WTC11 (cell line): Measurements from ENCODE around the gene ABCA3. TPM values are rescaled to one million over a fixed set of nuclear protein-coding genes. Genes with fewer than 3 reads are reported as not detected.

Experiments used
- ATAC-seq: fragments of 200-7000 bp; cut with Tn5 transposase; 2 replicates; pipeline ENCODE4 v1.10.0; 2021; ENCODE audit warnings: mild to moderate bottlenecking, moderate library complexity
- CTCF ChIA-PET: fragments of 300-600 bp; sonication (Branson Sonifier 250); formaldehyde crosslinking; loops from one replicate; lab custom pipeline; 2021; ENCODE audit warnings: antibody characterized with exemption; lab: Charles Lee
- POLR2A ChIA-PET: fragments of 350-600 bp; sonication (Branson Sonifier 250); formaldehyde crosslinking; loops from one replicate; lab custom pipeline; 2021; ENCODE audit warnings: antibody characterized with exemption; lab: Charles Lee
- DNase-seq: peaks from one replicate; pipeline ENCODE4 v3.0.0; 2021; ENCODE audit warnings: low spot score
- H3K27ac Mint-ChIP-seq: 2 replicates; pipeline ENCODE4 v1.8.0; 2021; ENCODE audit warnings: mixed read lengths
- H3K27me3 Mint-ChIP-seq: 2 replicates; pipeline ENCODE4 v1.8.0; 2021; ENCODE audit warnings: low read depth, mild to moderate bottlenecking, moderate library complexity, mixed read lengths
- H3K36me3 Mint-ChIP-seq: 2 replicates; pipeline ENCODE4 v1.8.0; 2021; ENCODE audit warnings: mixed read lengths
- H3K4me1 Mint-ChIP-seq: 2 replicates; pipeline ENCODE4 v1.8.0; 2022; ENCODE audit warnings: mixed read lengths
- H3K4me3 Mint-ChIP-seq: 2 replicates; pipeline ENCODE4 v1.8.0; 2021; ENCODE audit warnings: mild to moderate bottlenecking, moderate library complexity, mixed read lengths
- H3K9me3 Mint-ChIP-seq: 2 replicates; pipeline ENCODE4 v1.8.0; 2021; ENCODE audit warnings: mixed read lengths
- EMX1 ChIP-seq: fragments of 250-450 bp; sonication (Bioruptor Pico); IDR thresholded peaks from 2 replicates; pipeline ENCODE4 v1.8.0; 2021; ENCODE audit warnings: mild to moderate bottlenecking
- JAZF1 ChIP-seq: fragments of 250-450 bp; sonication (Bioruptor Pico); IDR thresholded peaks from 2 replicates; pipeline ENCODE4 v1.9.0; 2021; ENCODE audit warnings: moderate library complexity, mild to moderate bottlenecking, inconsistent platforms
- JUN ChIP-seq: sonication (generic); formaldehyde crosslinking; IDR thresholded peaks from 2 replicates; pipeline ENCODE4 v1.8.0; 2023; ENCODE audit warnings: mild to moderate bottlenecking, missing genetic modification reagents
- NR1H2 ChIP-seq: sonication (generic); formaldehyde crosslinking; IDR thresholded peaks from 2 replicates; pipeline ENCODE4 v1.9.0; 2021; ENCODE audit warnings: mild to moderate bottlenecking, moderate library complexity, missing genetic modification reagents
- SMAD4 ChIP-seq: sonication (generic); formaldehyde crosslinking; IDR thresholded peaks from 2 replicates; pipeline ENCODE4 v1.8.0; 2022; ENCODE audit warnings: mild to moderate bottlenecking, missing genetic modification reagents
- ZNF121 ChIP-seq: sonication (generic); formaldehyde crosslinking; IDR thresholded peaks from 2 replicates; pipeline ENCODE4 v1.8.0; 2023; ENCODE audit warnings: missing genetic modification reagents
- total RNA-seq: library from RNA; stranded (reverse); gene quantifications from 3 replicates; pipeline ENCODE4 v1.2.3, GENCODE V29; 2021
- TF ChIP-seq, protein P1 (sequence below): sonication (generic); formaldehyde crosslinking; conservative IDR thresholded peaks from 2 replicates; pipeline ENCODE4 v1.8.1; 2023; ENCODE audit warnings: mild to moderate bottlenecking, low read depth, missing genetic modification reagents, moderate library complexity
- TF ChIP-seq, protein P2 (sequence below): fragments of 250-450 bp; sonication (Bioruptor Pico); IDR thresholded peaks from 2 replicates; pipeline ENCODE4 v1.9.0; 2021; ENCODE audit warnings: moderate library complexity, mild to moderate bottlenecking, inconsistent platforms, borderline replicate concordance
- TF ChIP-seq, protein P3 (sequence below): sonication (generic); formaldehyde crosslinking; IDR thresholded peaks from 2 replicates; pipeline ENCODE4 v1.8.0; 2023; ENCODE audit warnings: missing genetic modification reagents, mild to moderate bottlenecking, borderline replicate concordance
- TF ChIP-seq, protein P4 (sequence below): sonication (generic); formaldehyde crosslinking; IDR thresholded peaks from 2 replicates; pipeline ENCODE4 v1.8.0; 2023; ENCODE audit warnings: mild to moderate bottlenecking, missing genetic modification reagents
- TF ChIP-seq, protein P5 (sequence below): sonication (generic); formaldehyde crosslinking; IDR thresholded peaks from 2 replicates; pipeline ENCODE4 v1.8.1; 2023; ENCODE audit warnings: mild to moderate bottlenecking, missing genetic modification reagents, moderate library complexity
- TF ChIP-seq, protein P6 (sequence below): sonication (generic); formaldehyde crosslinking; IDR thresholded peaks from 2 replicates; pipeline ENCODE4 v1.8.0; 2022; ENCODE audit warnings: mild to moderate bottlenecking, missing genetic modification reagents
- TF ChIP-seq, protein P7 (sequence below): sonication (generic); formaldehyde crosslinking; IDR thresholded peaks from 2 replicates; pipeline ENCODE4 v1.8.1; 2023; ENCODE audit warnings: mild to moderate bottlenecking, missing genetic modification reagents, borderline replicate concordance
- TF ChIP-seq, protein P8 (sequence below): sonication (generic); formaldehyde crosslinking; IDR thresholded peaks from 2 replicates; pipeline ENCODE4 v1.8.0; 2022; ENCODE audit warnings: mild to moderate bottlenecking, missing genetic modification reagents

The ABCA3 gene
- total RNA-seq, 1 experiment from 2014 or later: 12.1 TPM

DNA sequence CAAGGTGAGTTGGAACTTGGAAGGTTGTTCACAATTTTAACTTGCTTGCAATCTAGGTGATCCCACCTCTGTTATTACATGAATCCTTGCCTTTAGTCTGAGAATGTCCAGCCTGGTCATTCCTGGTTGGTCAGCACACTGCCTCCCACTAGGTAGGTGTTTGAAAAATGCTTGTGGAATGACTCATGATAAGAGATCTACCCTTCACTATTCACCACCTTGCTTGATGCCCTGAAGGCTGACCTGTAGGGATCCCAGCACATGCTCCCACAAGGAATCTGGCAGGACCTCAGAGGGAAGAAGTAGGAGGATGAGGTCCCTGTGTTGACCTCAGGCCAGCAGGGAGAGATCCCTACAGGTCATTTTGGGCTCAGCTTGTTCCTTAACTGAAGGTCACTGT is 30.2 kb upstream of the ABCA3 start (continued):
- TF ChIP-seq, protein P1, sequence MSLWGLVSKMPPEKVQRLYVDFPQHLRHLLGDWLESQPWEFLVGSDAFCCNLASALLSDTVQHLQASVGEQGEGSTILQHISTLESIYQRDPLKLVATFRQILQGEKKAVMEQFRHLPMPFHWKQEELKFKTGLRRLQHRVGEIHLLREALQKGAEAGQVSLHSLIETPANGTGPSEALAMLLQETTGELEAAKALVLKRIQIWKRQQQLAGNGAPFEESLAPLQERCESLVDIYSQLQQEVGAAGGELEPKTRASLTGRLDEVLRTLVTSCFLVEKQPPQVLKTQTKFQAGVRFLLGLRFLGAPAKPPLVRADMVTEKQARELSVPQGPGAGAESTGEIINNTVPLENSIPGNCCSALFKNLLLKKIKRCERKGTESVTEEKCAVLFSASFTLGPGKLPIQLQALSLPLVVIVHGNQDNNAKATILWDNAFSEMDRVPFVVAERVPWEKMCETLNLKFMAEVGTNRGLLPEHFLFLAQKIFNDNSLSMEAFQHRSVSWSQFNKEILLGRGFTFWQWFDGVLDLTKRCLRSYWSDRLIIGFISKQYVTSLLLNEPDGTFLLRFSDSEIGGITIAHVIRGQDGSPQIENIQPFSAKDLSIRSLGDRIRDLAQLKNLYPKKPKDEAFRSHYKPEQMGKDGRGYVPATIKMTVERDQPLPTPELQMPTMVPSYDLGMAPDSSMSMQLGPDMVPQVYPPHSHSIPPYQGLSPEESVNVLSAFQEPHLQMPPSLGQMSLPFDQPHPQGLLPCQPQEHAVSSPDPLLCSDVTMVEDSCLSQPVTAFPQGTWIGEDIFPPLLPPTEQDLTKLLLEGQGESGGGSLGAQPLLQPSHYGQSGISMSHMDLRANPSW (CRISPR knock-in tag): no peak
- TF ChIP-seq ZNF121 (CRISPR knock-in tag) (no peak), EMX1 (no peak), NR1H2 (CRISPR knock-in tag) (no peak), JAZF1 (CRISPR knock-in tag) (no peak)
- TF ChIP-seq, protein P2, sequence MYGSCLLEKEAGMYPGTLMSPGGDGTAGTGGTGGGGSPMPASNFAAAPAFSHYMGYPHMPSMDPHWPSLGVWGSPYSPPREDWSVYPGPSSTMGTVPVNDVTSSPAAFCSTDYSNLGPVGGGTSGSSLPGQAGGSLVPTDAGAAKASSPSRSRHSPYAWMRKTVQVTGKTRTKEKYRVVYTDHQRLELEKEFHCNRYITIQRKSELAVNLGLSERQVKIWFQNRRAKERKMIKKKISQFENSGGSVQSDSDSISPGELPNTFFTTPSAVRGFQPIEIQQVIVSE (CRISPR knock-in tag): no peak
- TF ChIP-seq, protein P3, sequence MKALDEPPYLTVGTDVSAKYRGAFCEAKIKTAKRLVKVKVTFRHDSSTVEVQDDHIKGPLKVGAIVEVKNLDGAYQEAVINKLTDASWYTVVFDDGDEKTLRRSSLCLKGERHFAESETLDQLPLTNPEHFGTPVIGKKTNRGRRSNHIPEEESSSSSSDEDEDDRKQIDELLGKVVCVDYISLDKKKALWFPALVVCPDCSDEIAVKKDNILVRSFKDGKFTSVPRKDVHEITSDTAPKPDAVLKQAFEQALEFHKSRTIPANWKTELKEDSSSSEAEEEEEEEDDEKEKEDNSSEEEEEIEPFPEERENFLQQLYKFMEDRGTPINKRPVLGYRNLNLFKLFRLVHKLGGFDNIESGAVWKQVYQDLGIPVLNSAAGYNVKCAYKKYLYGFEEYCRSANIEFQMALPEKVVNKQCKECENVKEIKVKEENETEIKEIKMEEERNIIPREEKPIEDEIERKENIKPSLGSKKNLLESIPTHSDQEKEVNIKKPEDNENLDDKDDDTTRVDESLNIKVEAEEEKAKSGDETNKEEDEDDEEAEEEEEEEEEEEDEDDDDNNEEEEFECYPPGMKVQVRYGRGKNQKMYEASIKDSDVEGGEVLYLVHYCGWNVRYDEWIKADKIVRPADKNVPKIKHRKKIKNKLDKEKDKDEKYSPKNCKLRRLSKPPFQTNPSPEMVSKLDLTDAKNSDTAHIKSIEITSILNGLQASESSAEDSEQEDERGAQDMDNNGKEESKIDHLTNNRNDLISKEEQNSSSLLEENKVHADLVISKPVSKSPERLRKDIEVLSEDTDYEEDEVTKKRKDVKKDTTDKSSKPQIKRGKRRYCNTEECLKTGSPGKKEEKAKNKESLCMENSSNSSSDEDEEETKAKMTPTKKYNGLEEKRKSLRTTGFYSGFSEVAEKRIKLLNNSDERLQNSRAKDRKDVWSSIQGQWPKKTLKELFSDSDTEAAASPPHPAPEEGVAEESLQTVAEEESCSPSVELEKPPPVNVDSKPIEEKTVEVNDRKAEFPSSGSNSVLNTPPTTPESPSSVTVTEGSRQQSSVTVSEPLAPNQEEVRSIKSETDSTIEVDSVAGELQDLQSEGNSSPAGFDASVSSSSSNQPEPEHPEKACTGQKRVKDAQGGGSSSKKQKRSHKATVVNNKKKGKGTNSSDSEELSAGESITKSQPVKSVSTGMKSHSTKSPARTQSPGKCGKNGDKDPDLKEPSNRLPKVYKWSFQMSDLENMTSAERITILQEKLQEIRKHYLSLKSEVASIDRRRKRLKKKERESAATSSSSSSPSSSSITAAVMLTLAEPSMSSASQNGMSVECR (CRISPR knock-in tag): no peak
- TF ChIP-seq, protein P4, sequence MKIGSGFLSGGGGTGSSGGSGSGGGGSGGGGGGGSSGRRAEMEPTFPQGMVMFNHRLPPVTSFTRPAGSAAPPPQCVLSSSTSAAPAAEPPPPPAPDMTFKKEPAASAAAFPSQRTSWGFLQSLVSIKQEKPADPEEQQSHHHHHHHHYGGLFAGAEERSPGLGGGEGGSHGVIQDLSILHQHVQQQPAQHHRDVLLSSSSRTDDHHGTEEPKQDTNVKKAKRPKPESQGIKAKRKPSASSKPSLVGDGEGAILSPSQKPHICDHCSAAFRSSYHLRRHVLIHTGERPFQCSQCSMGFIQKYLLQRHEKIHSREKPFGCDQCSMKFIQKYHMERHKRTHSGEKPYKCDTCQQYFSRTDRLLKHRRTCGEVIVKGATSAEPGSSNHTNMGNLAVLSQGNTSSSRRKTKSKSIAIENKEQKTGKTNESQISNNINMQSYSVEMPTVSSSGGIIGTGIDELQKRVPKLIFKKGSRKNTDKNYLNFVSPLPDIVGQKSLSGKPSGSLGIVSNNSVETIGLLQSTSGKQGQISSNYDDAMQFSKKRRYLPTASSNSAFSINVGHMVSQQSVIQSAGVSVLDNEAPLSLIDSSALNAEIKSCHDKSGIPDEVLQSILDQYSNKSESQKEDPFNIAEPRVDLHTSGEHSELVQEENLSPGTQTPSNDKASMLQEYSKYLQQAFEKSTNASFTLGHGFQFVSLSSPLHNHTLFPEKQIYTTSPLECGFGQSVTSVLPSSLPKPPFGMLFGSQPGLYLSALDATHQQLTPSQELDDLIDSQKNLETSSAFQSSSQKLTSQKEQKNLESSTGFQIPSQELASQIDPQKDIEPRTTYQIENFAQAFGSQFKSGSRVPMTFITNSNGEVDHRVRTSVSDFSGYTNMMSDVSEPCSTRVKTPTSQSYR (CRISPR knock-in tag): no peak
- TF ChIP-seq, protein P5, sequence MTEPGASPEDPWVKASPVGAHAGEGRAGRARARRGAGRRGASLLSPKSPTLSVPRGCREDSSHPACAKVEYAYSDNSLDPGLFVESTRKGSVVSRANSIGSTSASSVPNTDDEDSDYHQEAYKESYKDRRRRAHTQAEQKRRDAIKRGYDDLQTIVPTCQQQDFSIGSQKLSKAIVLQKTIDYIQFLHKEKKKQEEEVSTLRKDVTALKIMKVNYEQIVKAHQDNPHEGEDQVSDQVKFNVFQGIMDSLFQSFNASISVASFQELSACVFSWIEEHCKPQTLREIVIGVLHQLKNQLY (CRISPR knock-in tag): no peak

DNA sequence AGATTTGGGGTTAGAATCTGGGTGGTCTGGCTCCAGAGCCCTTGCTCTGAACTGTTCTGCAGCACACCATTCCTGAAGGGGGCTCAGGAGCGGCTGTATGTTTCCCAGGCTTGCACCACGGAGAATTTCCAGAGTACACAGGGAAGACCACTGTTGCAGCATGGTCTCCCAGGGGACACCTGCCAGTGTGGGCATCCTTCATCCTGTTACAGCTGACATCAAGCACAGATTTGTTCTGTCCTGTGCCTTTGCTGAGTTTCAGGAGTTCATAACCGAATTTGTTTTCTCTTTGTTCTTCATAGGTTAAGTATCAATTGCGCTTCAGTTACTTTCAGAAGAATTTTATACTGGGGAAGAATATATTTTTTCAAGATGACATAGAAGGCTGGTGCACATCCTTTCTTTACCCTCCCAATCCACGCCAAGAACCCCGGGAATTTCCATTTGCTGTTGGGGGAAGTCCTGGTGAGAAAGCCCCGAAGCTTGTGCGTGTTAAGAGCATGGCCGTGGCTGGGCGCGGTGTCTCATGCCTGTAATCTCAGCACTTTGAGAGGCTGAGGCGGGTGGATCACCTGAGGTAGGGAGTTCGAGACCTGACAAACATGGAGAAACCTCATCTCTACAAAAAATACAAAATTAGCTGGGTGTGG is 26.3 kb upstream of the ABCA3 start:
- Mint-ChIP-seq H3K36me3 (no peaks in the 10 kb centered on the region), H3K27me3 (peaks cover 10% of the 10 kb centered on the region), H3K27ac (no peak overlapping the region), H3K9me3 (no peaks in the 10 kb centered on the region), H3K4me1 (no peaks in the 10 kb centered on the region), H3K4me3 (no peak overlapping the region)
- ChIA-PET POLR2A (no interaction called here), CTCF (no interaction called here)
- ATAC-seq: no peak
- DNase-seq: no peak
- TF ChIP-seq, protein P6, sequence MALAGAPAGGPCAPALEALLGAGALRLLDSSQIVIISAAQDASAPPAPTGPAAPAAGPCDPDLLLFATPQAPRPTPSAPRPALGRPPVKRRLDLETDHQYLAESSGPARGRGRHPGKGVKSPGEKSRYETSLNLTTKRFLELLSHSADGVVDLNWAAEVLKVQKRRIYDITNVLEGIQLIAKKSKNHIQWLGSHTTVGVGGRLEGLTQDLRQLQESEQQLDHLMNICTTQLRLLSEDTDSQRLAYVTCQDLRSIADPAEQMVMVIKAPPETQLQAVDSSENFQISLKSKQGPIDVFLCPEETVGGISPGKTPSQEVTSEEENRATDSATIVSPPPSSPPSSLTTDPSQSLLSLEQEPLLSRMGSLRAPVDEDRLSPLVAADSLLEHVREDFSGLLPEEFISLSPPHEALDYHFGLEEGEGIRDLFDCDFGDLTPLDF (CRISPR knock-in tag): no peak
- TF ChIP-seq SMAD4 (CRISPR knock-in tag): no peak
- TF ChIP-seq, protein P2 (CRISPR knock-in tag): no peak
- TF ChIP-seq, protein P7, sequence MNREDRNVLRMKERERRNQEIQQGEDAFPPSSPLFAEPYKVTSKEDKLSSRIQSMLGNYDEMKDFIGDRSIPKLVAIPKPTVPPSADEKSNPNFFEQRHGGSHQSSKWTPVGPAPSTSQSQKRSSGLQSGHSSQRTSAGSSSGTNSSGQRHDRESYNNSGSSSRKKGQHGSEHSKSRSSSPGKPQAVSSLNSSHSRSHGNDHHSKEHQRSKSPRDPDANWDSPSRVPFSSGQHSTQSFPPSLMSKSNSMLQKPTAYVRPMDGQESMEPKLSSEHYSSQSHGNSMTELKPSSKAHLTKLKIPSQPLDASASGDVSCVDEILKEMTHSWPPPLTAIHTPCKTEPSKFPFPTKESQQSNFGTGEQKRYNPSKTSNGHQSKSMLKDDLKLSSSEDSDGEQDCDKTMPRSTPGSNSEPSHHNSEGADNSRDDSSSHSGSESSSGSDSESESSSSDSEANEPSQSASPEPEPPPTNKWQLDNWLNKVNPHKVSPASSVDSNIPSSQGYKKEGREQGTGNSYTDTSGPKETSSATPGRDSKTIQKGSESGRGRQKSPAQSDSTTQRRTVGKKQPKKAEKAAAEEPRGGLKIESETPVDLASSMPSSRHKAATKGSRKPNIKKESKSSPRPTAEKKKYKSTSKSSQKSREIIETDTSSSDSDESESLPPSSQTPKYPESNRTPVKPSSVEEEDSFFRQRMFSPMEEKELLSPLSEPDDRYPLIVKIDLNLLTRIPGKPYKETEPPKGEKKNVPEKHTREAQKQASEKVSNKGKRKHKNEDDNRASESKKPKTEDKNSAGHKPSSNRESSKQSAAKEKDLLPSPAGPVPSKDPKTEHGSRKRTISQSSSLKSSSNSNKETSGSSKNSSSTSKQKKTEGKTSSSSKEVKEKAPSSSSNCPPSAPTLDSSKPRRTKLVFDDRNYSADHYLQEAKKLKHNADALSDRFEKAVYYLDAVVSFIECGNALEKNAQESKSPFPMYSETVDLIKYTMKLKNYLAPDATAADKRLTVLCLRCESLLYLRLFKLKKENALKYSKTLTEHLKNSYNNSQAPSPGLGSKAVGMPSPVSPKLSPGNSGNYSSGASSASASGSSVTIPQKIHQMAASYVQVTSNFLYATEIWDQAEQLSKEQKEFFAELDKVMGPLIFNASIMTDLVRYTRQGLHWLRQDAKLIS (CRISPR knock-in tag): no peak
- no peak for TF ChIP-seq JUN (CRISPR knock-in tag)
- TF ChIP-seq, protein P8, sequence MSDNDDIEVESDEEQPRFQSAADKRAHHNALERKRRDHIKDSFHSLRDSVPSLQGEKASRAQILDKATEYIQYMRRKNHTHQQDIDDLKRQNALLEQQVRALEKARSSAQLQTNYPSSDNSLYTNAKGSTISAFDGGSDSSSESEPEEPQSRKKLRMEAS: no peak
